ENCODE data around the gene RNF180.

The RNF180 gene

GRCh38 chr5:64298586-64298985, 132.9 kb downstream of the RNF180 start:
- no peaks in the 10 kb centered on the region for H3K36me3 ChIP-seq (ENCODE audit: control insufficient read depth in 2 of 2, insufficient read depth in 1 of 2, low read length in 2 of 2)
- POLR2A ChIA-PET = no interaction called here
- no peaks in the 10 kb centered on the region for H3K4me1 ChIP-seq (ENCODE audit: control insufficient read depth, insufficient read depth, low read length)
- CTCF ChIA-PET = no interaction called here
- H3K27ac ChIP-seq (ENCODE audit: extremely low read depth, low read depth, low read length) = no peak overlapping the region
- H3K9me3 ChIP-seq (ENCODE audit: control insufficient read depth, insufficient read depth, low read depth, low read length) = no peaks in the 10 kb centered on the region
- no peak overlapping the region for H3K4me3 ChIP-seq (ENCODE audit: low read depth, low read length)
- TF ChIP-seq ZNF311 (tag by site-specific recombination; IDR thresholded peaks at IDR 0.05; ENCODE audit: borderline replicate concordance) (no peak), ZNF114 (tag by site-specific recombination; IDR thresholded peaks at IDR 0.05) (no peak), SP2 (tag by site-specific recombination; IDR thresholded peaks at IDR 0.05) (no peak), ZNF776 (tag by site-specific recombination; IDR thresholded peaks at IDR 0.05; ENCODE audit: borderline replicate concordance) (no peak), ZNF76 (tag by site-specific recombination; IDR thresholded peaks at IDR 0.05; ENCODE audit: borderline replicate concordance, low read depth) (no peak)
- TF ChIP-seq, protein P1, sequence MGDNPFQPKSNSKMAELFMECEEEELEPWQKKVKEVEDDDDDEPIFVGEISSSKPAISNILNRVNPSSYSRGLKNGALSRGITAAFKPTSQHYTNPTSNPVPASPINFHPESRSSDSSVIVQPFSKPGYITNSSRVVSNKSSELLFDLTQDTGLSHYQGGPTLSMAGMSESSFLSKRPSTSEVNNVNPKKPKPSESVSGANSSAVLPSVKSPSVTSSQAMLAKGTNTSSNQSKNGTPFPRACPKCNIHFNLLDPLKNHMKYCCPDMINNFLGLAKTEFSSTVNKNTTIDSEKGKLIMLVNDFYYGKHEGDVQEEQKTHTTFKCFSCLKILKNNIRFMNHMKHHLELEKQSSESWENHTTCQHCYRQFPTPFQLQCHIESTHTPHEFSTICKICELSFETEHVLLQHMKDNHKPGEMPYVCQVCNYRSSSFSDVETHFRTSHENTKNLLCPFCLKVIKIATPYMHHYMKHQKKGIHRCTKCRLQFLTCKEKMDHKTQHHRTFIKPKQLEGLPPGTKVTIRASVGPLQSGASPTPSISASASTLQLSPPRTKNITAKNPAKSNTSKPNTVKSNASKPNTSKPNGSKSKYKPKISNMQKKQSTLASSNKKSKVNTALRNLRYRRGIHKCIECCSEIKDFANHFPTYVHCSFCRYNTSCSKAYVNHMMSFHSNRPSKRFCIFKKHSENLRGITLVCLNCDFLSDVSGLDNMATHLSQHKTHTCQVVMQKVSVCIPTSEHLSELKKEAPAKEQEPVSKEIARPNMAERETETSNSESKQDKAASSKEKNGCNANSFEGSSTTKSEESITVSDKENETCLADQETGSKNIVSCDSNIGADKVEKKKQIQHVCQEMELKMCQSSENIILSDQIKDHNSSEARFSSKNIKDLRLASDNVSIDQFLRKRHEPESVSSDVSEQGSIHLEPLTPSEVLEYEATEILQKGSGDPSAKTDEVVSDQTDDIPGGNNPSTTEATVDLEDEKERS (tag by site-specific recombination; IDR thresholded peaks at IDR 0.05) = no peak
- TF ChIP-seq, protein P2, sequence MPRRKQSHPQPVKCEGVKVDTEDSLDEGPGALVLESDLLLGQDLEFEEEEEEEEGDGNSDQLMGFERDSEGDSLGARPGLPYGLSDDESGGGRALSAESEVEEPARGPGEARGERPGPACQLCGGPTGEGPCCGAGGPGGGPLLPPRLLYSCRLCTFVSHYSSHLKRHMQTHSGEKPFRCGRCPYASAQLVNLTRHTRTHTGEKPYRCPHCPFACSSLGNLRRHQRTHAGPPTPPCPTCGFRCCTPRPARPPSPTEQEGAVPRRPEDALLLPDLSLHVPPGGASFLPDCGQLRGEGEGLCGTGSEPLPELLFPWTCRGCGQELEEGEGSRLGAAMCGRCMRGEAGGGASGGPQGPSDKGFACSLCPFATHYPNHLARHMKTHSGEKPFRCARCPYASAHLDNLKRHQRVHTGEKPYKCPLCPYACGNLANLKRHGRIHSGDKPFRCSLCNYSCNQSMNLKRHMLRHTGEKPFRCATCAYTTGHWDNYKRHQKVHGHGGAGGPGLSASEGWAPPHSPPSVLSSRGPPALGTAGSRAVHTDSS (tag by site-specific recombination; IDR thresholded peaks at IDR 0.05) = no peak
- TF ChIP-seq, protein P3, sequence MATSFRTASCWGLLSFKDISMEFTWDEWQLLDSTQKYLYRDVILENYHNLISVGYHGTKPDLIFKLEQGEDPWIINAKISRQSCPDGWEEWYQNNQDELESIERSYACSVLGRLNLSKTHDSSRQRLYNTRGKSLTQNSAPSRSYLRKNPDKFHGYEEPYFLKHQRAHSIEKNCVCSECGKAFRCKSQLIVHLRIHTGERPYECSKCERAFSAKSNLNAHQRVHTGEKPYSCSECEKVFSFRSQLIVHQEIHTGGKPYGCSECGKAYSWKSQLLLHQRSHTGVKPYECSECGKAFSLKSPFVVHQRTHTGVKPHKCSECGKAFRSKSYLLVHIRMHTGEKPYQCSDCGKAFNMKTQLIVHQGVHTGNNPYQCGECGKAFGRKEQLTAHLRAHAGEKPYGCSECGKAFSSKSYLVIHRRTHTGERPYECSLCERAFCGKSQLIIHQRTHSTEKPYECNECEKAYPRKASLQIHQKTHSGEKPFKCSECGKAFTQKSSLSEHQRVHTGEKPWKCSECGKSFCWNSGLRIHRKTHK (tag by site-specific recombination; IDR thresholded peaks at IDR 0.05) = no peak

DNA sequence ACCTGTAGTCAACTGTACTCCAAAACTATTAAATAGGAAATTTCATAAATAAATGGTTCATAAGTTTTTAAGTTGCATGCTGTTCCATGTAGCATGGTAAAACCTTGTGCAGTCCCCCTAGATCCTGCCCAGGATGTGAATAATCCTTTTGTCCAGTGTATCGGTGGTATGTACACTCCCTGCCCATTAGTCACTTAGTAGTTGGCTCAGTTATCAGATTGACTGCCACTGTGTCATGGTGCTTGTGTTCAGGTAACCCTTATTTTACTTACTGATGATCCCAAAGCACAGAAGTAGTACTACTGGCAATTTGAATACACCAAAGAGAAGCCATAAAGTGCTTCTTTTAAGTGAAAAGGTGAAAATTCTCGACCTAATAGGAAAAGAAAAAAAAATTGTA, 134.2 kb downstream of the RNF180 start:
- Histone ChIP-seq H3K36me3 (ENCODE audit: control insufficient read depth in 2 of 2, insufficient read depth in 1 of 2, low read length in 2 of 2) (no peaks in the 10 kb centered on the region), H3K9me3 (ENCODE audit: control insufficient read depth, insufficient read depth, low read depth, low read length) (no peaks in the 10 kb centered on the region), H3K27ac (ENCODE audit: extremely low read depth, low read depth, low read length) (no peak overlapping the region), H3K4me3 (ENCODE audit: low read depth, low read length) (no peak overlapping the region), H3K4me1 (ENCODE audit: control insufficient read depth, insufficient read depth, low read length) (no peaks in the 10 kb centered on the region)
- ChIA-PET CTCF (interaction anchor here (0.6 kb wide), 1 partner anchor 58 kb away, joined by 4 read pairs; no protein-coding TSS in a partner anchor), POLR2A (no interaction called here)
- TF ChIP-seq OVOL3 (tag by site-specific recombination; IDR thresholded peaks at IDR 0.05) = no peak
- TF ChIP-seq ZNF791 (tag by site-specific recombination; IDR thresholded peaks at IDR 0.05) = no peak
- TF ChIP-seq KLF1 (tag by site-specific recombination; IDR thresholded peaks at IDR 0.05) = no peak
- no peak for TF ChIP-seq ZNF266 (tag by site-specific recombination; IDR thresholded peaks at IDR 0.05; ENCODE audit: low read depth)
- no peak for TF ChIP-seq ZNF837 (tag by site-specific recombination; IDR thresholded peaks at IDR 0.05)
- TF ChIP-seq HIC1 (tag by site-specific recombination; IDR thresholded peaks at IDR 0.05) = no peak
- no peak for TF ChIP-seq ZEB2 (tag by site-specific recombination; IDR thresholded peaks at IDR 0.05)
- TF ChIP-seq ZNF654 (tag by site-specific recombination; IDR thresholded peaks at IDR 0.05; ENCODE audit: low read depth) = no peak
- TF ChIP-seq GLI2 (tag by site-specific recombination; IDR thresholded peaks at IDR 0.05; ENCODE audit: borderline replicate concordance, low read depth) = no peak
- TF ChIP-seq, protein P4, sequence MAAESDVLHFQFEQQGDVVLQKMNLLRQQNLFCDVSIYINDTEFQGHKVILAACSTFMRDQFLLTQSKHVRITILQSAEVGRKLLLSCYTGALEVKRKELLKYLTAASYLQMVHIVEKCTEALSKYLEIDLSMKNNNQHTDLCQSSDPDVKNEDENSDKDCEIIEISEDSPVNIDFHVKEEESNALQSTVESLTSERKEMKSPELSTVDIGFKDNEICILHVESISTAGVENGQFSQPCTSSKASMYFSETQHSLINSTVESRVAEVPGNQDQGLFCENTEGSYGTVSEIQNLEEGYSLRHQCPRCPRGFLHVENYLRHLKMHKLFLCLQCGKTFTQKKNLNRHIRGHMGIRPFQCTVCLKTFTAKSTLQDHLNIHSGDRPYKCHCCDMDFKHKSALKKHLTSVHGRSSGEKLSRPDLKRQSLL (tag by site-specific recombination; IDR thresholded peaks at IDR 0.05) = no peak
